Gastroesophageal sphincter (tissue), 4 donors: Measurements from ENCODE around the gene RBM18. TPM values are rescaled to one million over a fixed set of nuclear protein-coding genes. Genes with fewer than 3 reads are reported as not detected.

Experiments used
- ATAC-seq: fragments of 150-250 bp; one replicate; pipeline ENCODE4 v1.9.1; 2016; ENCODE audit warnings: mild to moderate bottlenecking, moderate library complexity
- H3K27ac ChIP-seq, 4 donors: fragments of 200-600 bp; sonication (generic) in 3 of 4; 1 replicate in 3 of 4; 2 replicates in 1 of 4; pipeline ENCODE4 v1.5.1; 2016 to 2019
- H3K27me3 ChIP-seq: fragments of 200-600 bp; sonication (generic); one replicate; pipeline ENCODE4 v1.5.1; 2019
- H3K36me3 ChIP-seq, 2 donors: fragments of 200-600 bp; sonication (generic); one replicate each; pipeline ENCODE4 v1.5.1; 2019; ENCODE audit warnings: control low read depth in 1 of 2
- H3K4me1 ChIP-seq, 3 donors: fragments of 200-600 bp; sonication (generic); 1 replicate in 2 of 3; 2 replicates in 1 of 3; pipeline ENCODE4 v1.5.1; 2016 to 2019; ENCODE audit warnings: control low read depth in 2 of 3
- H3K4me3 ChIP-seq, 2 donors: fragments of 200-600 bp; sonication (generic); one replicate each; pipeline ENCODE4 v1.5.1; 2019; ENCODE audit warnings: mild to moderate bottlenecking in 1 of 2, moderate library complexity in 1 of 2
- H3K9me3 ChIP-seq, 3 donors: fragments of 200-600 bp; sonication (generic); one replicate each; pipeline ENCODE4 v1.5.1; 2017 to 2019; ENCODE audit warnings: control low read depth in 2 of 3
- EP300 ChIP-seq: sonication (generic); formaldehyde crosslinking; IDR thresholded peaks from one replicate; pipeline ENCODE4 v1.6.1; 2017; ENCODE audit warnings: antibody characterized with exemption, mild to moderate bottlenecking
- POLR2A ChIP-seq, 2 donors: fragments of 450-650 bp; IDR thresholded peaks; one replicate each; pipeline ENCODE4 v1.6.1; 2017; ENCODE audit warnings: antibody characterized with exemption in 2 of 2, mild to moderate bottlenecking in 2 of 2, moderate library complexity in 1 of 2
- POLR2AphosphoS5 ChIP-seq: sonication (generic); formaldehyde crosslinking; IDR thresholded peaks from one replicate; pipeline ENCODE4 v1.6.1; 2017; ENCODE audit warnings: antibody characterized with exemption
- WGBS, 2 donors: methylation state at CpG; one replicate each; pipeline ENCODE4 v1.1.5; 2018; ENCODE audit warnings: low coverage in 1 of 2; 5-methylcytosine and 5-hydroxymethylcytosine counted together
- total RNA-seq, 4 donors: library from RNA; depleted of rRNA; stranded (reverse); fragments of >200 nt; gene quantifications; one replicate each; pipeline ENCODE4 v1.1.0, GENCODE V29; 2016
- TF ChIP-seq, protein P1 (sequence below), 4 experiments: fragments of 200-600 bp in 2 of 4; fragments of 450-650 bp in 2 of 4; sonication (generic) in 1 of 4; IDR thresholded peaks; one replicate each; pipeline ENCODE4 v1.5.1; 2017 to 2019; ENCODE audit warnings: antibody characterized with exemption in 4 of 4, mild to moderate bottlenecking in 2 of 4, moderate library complexity in 2 of 4

Gene RBM18, protein sequence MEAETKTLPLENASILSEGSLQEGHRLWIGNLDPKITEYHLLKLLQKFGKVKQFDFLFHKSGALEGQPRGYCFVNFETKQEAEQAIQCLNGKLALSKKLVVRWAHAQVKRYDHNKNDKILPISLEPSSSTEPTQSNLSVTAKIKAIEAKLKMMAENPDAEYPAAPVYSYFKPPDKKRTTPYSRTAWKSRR
- 10 to 100 TPM; 11.0 to 21.5 (median 18.1) TPM for total RNA-seq

GRCh38 chr9:122264360-122265148 is at the start of gene RBM18, which contains the start of gene MRRF:
TSS of gene RBM18 (minus strand) at chr9:122264840. CDS start at chr9:122261492, 3,348 bp downstream.
TSS of gene MRRF (plus strand) at chr9:122264882. CDS start at chr9:122270892, 6,010 bp downstream.
- Histone ChIP-seq H3K4me1 (peaks cover 8 to 57% (median 28%) of the 10 kb centered on the region in 3 donors), H3K36me3 (peaks cover 0 to 25% of the 10 kb centered on the region in 2 donors), H3K27ac (peak within 1 kb of the TSS; percentile 83 to 95 (median 91)), H3K27me3 (no peaks in the 10 kb centered on the region), H3K4me3 (peak within 1 kb of the TSS; percentile 87 to 97), H3K9me3 (no peaks in the 10 kb centered on the region)
- 0% methylated on average over 4 to 8 of the region's 60 CpGs for WGBS, 2 donors
- peak; percentile 92 for ATAC-seq
- TF ChIP-seq POLR2AphosphoS5 (peak; percentile 91), POLR2A (IDR thresholded peaks at IDR 0.05) (peak; percentile 68 to 72), EP300 (no peak)
- TF ChIP-seq, protein P1, sequence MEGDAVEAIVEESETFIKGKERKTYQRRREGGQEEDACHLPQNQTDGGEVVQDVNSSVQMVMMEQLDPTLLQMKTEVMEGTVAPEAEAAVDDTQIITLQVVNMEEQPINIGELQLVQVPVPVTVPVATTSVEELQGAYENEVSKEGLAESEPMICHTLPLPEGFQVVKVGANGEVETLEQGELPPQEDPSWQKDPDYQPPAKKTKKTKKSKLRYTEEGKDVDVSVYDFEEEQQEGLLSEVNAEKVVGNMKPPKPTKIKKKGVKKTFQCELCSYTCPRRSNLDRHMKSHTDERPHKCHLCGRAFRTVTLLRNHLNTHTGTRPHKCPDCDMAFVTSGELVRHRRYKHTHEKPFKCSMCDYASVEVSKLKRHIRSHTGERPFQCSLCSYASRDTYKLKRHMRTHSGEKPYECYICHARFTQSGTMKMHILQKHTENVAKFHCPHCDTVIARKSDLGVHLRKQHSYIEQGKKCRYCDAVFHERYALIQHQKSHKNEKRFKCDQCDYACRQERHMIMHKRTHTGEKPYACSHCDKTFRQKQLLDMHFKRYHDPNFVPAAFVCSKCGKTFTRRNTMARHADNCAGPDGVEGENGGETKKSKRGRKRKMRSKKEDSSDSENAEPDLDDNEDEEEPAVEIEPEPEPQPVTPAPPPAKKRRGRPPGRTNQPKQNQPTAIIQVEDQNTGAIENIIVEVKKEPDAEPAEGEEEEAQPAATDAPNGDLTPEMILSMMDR (IDR thresholded peaks at IDR 0.05), result peak in 2 of 4 experiments; percentile 8 to 17

- Histone ChIP-seq H3K9me3 (no peaks in the 10 kb centered on the region), H3K27ac (no peak overlapping the region), H3K4me3 (no peak overlapping the region), H3K27me3 (no peaks in the 10 kb centered on the region), H3K36me3 (peaks cover 5 to 41% of the 10 kb centered on the region in 2 donors), H3K4me1 (peaks cover 0 to 14% (median 0%) of the 10 kb centered on the region in 3 donors)
- TF ChIP-seq POLR2AphosphoS5 (no peak), POLR2A (IDR thresholded peaks at IDR 0.05) (no peak), EP300 (no peak)
- TF ChIP-seq, protein P1 (IDR thresholded peaks at IDR 0.05), result no peak
- no peak for ATAC-seq
These were observed 49.5 kb upstream of the RBM18 start for GRCh38 chr9:122314165-122314564.

GRCh38 chr9:122309861-122310260 is 45.2 kb upstream of the RBM18 start:
- H3K9me3 ChIP-seq, result no peaks in the 10 kb centered on the region
- ATAC-seq, result no peak
- WGBS, 2 donors, result 40 to 75% methylated on average over 2 of the region's 2 CpGs
- H3K27me3 ChIP-seq, result no peaks in the 10 kb centered on the region
- no peaks in the 10 kb centered on the region for H3K4me1 ChIP-seq
- H3K4me3 ChIP-seq, result no peak overlapping the region
- H3K36me3 ChIP-seq, result peaks cover 5 to 73% of the 10 kb centered on the region in 2 donors
- H3K27ac ChIP-seq, result no peak overlapping the region
- TF ChIP-seq, protein P1 (IDR thresholded peaks at IDR 0.05), result no peak
- TF ChIP-seq POLR2A (IDR thresholded peaks at IDR 0.05) (no peak), EP300 (no peak), POLR2AphosphoS5 (no peak)

GRCh38 chr9:122307925-122308324 is 43.3 kb upstream of the RBM18 start:
- Histone ChIP-seq H3K4me1 (peaks cover 0 to 5% (median 0%) of the 10 kb centered on the region in 3 donors), H3K9me3 (no peaks in the 10 kb centered on the region), H3K27me3 (no peaks in the 10 kb centered on the region), H3K4me3 (no peak overlapping the region), H3K36me3 (peaks cover 0 to 69% of the 10 kb centered on the region in 2 donors), H3K27ac (peak overlapping the region in 1 of 4 donors; percentile 10)
- TF ChIP-seq, protein P1 (IDR thresholded peaks at IDR 0.05), result no peak
- TF ChIP-seq POLR2AphosphoS5, result peak; percentile 39
- no peak for TF ChIP-seq POLR2A (IDR thresholded peaks at IDR 0.05)
- TF ChIP-seq EP300, result no peak
- peak; percentile 55 for ATAC-seq
- 89 to 100% methylated on average over 1 of the region's 1 CpG for WGBS, 2 donors
